ENCODE measurements around the gene PCNX2. TPM values are rescaled to one million over a fixed set of nuclear protein-coding genes. Genes with fewer than 3 reads are reported as not detected.

PCNX2 gene
- total and polyA plus RNA-seq, 4 donors: 24.4 to 85.8 (median 29.8) TPM

- 80% methylated on average over 2 of the region's 3 CpGs for WGBS (ENCODE audit: insufficient coverage)
- no peak for DNase-seq (ENCODE audit: low read depth in 4 of 6, low spot score in 6 of 6)
- H3K9me3 ChIP-seq (ENCODE audit: control insufficient read depth, insufficient read depth, low read length): peaks cover 10% of the 10 kb centered on the region
- H3K36me3 ChIP-seq (ENCODE audit: control insufficient read depth, insufficient read depth, low read length): peaks cover 45% of the 10 kb centered on the region
- H3K4me1 ChIP-seq (ENCODE audit: control insufficient read depth, insufficient read depth, low read length): no peaks in the 10 kb centered on the region
- H3K4me3 ChIP-seq (ENCODE audit: low read depth, low read length): no peak overlapping the region
- no peak overlapping the region for H3K27ac ChIP-seq (ENCODE audit: low read depth, low read length)
- no peaks in the 10 kb centered on the region for H3K27me3 ChIP-seq (ENCODE audit: control insufficient read depth, insufficient read depth, low read length)
Observed at GRCh38 chr1:232993555-232993954, 302.0 kb downstream of the PCNX2 start.

- Histone ChIP-seq H3K4me1 (ENCODE audit: control insufficient read depth, insufficient read depth, low read length) (no peaks in the 10 kb centered on the region), H3K4me3 (ENCODE audit: low read depth, low read length) (no peak overlapping the region), H3K27ac (ENCODE audit: low read depth, low read length) (no peak overlapping the region), H3K36me3 (ENCODE audit: control insufficient read depth, insufficient read depth, low read length) (peaks cover 36% of the 10 kb centered on the region), H3K27me3 (ENCODE audit: control insufficient read depth, insufficient read depth, low read length) (no peaks in the 10 kb centered on the region), H3K9me3 (ENCODE audit: control insufficient read depth, insufficient read depth, low read length) (peaks cover 10% of the 10 kb centered on the region)
- WGBS (ENCODE audit: insufficient coverage): 84% methylated on average over 3 of the region's 3 CpGs
- DNase-seq (ENCODE audit: low read depth in 4 of 6, low spot score in 6 of 6): no peak
Observed at GRCh38 chr1:232992227-232992626, 303.3 kb downstream of the PCNX2 start.

- peaks cover 10% of the 10 kb centered on the region for H3K9me3 ChIP-seq (ENCODE audit: control insufficient read depth, insufficient read depth, low read length)
- H3K4me3 ChIP-seq (ENCODE audit: low read depth, low read length): no peak overlapping the region
- no peak for DNase-seq (ENCODE audit: low read depth in 4 of 6, low spot score in 6 of 6)
- WGBS (ENCODE audit: insufficient coverage): 80% methylated on average over 4 of the region's 7 CpGs
- H3K27me3 ChIP-seq (ENCODE audit: control insufficient read depth, insufficient read depth, low read length): no peaks in the 10 kb centered on the region
- peaks cover 38% of the 10 kb centered on the region for H3K36me3 ChIP-seq (ENCODE audit: control insufficient read depth, insufficient read depth, low read length)
- no peak overlapping the region for H3K27ac ChIP-seq (ENCODE audit: low read depth, low read length)
- no peaks in the 10 kb centered on the region for H3K4me1 ChIP-seq (ENCODE audit: control insufficient read depth, insufficient read depth, low read length)
Observed at GRCh38 chr1:232991238-232991637, 304.3 kb downstream of the PCNX2 start.

GRCh38 chr1:232990176-232991128 is 305.1 kb downstream of the PCNX2 start:
- 94% methylated on average over 19 of the region's 20 CpGs for WGBS (ENCODE audit: insufficient coverage)
- peaks cover 10% of the 10 kb centered on the region for H3K9me3 ChIP-seq (ENCODE audit: control insufficient read depth, insufficient read depth, low read length)
- H3K27ac ChIP-seq (ENCODE audit: low read depth, low read length): no peak overlapping the region
- H3K4me3 ChIP-seq (ENCODE audit: low read depth, low read length): no peak overlapping the region
- no peaks in the 10 kb centered on the region for H3K4me1 ChIP-seq (ENCODE audit: control insufficient read depth, insufficient read depth, low read length)
- H3K27me3 ChIP-seq (ENCODE audit: control insufficient read depth, insufficient read depth, low read length): no peaks in the 10 kb centered on the region
- H3K36me3 ChIP-seq (ENCODE audit: control insufficient read depth, insufficient read depth, low read length): peaks cover 45% of the 10 kb centered on the region
- no peak for DNase-seq (ENCODE audit: low read depth in 4 of 6, low spot score in 6 of 6)

GRCh38 chr1:232988572-232989040 is 306.9 kb downstream of the PCNX2 start:
- H3K4me1 ChIP-seq (ENCODE audit: control insufficient read depth, insufficient read depth, low read length): peaks cover 14% of the 10 kb centered on the region
- no peaks in the 10 kb centered on the region for H3K27me3 ChIP-seq (ENCODE audit: control insufficient read depth, insufficient read depth, low read length)
- H3K4me3 ChIP-seq (ENCODE audit: low read depth, low read length): no peak overlapping the region
- peaks cover 5% of the 10 kb centered on the region for H3K9me3 ChIP-seq (ENCODE audit: control insufficient read depth, insufficient read depth, low read length)
- H3K27ac ChIP-seq (ENCODE audit: low read depth, low read length): no peak overlapping the region
- peaks cover 48% of the 10 kb centered on the region for H3K36me3 ChIP-seq (ENCODE audit: control insufficient read depth, insufficient read depth, low read length)
- peak in 2 of 6 donors; percentile 13 to 45 for DNase-seq (ENCODE audit: low read depth in 4 of 6, low spot score in 6 of 6)
- WGBS (ENCODE audit: insufficient coverage): 85% methylated on average over 7 of the region's 8 CpGs

- peaks cover 14% of the 10 kb centered on the region for H3K4me1 ChIP-seq (ENCODE audit: control insufficient read depth, insufficient read depth, low read length)
- 96% methylated on average over 8 of the region's 13 CpGs for WGBS (ENCODE audit: insufficient coverage)
- no peak overlapping the region for H3K4me3 ChIP-seq (ENCODE audit: low read depth, low read length)
- no peak overlapping the region for H3K27ac ChIP-seq (ENCODE audit: low read depth, low read length)
- no peaks in the 10 kb centered on the region for H3K9me3 ChIP-seq (ENCODE audit: control insufficient read depth, insufficient read depth, low read length)
- H3K27me3 ChIP-seq (ENCODE audit: control insufficient read depth, insufficient read depth, low read length): no peaks in the 10 kb centered on the region
- H3K36me3 ChIP-seq (ENCODE audit: control insufficient read depth, insufficient read depth, low read length): peaks cover 50% of the 10 kb centered on the region
- DNase-seq (ENCODE audit: low read depth in 4 of 6, low spot score in 6 of 6): no peak
Observed at GRCh38 chr1:232987774-232988140, 307.8 kb downstream of the PCNX2 start.

- Histone ChIP-seq H3K4me3 (ENCODE audit: low read depth, low read length) (no peak overlapping the region), H3K9me3 (ENCODE audit: control insufficient read depth, insufficient read depth, low read length) (no peaks in the 10 kb centered on the region), H3K4me1 (ENCODE audit: control insufficient read depth, insufficient read depth, low read length) (peaks cover 14% of the 10 kb centered on the region), H3K27me3 (ENCODE audit: control insufficient read depth, insufficient read depth, low read length) (no peaks in the 10 kb centered on the region), H3K36me3 (ENCODE audit: control insufficient read depth, insufficient read depth, low read length) (peaks cover 47% of the 10 kb centered on the region), H3K27ac (ENCODE audit: low read depth, low read length) (no peak overlapping the region)
- DNase-seq (ENCODE audit: low read depth in 4 of 6, low spot score in 6 of 6): no peak
- 96% methylated on average over 8 of the region's 11 CpGs for WGBS (ENCODE audit: insufficient coverage)
Observed at GRCh38 chr1:232987046-232987773, 308.3 kb downstream of the PCNX2 start.

- 96% methylated on average over 4 of the region's 5 CpGs for WGBS (ENCODE audit: insufficient coverage)
- Histone ChIP-seq H3K9me3 (ENCODE audit: control insufficient read depth, insufficient read depth, low read length) (no peaks in the 10 kb centered on the region), H3K36me3 (ENCODE audit: control insufficient read depth, insufficient read depth, low read length) (peaks cover 47% of the 10 kb centered on the region), H3K27ac (ENCODE audit: low read depth, low read length) (no peak overlapping the region), H3K4me3 (ENCODE audit: low read depth, low read length) (no peak overlapping the region), H3K27me3 (ENCODE audit: control insufficient read depth, insufficient read depth, low read length) (no peaks in the 10 kb centered on the region), H3K4me1 (ENCODE audit: control insufficient read depth, insufficient read depth, low read length) (peaks cover 14% of the 10 kb centered on the region)
- DNase-seq (ENCODE audit: low read depth in 4 of 6, low spot score in 6 of 6): no peak
Observed at GRCh38 chr1:232986527-232986922, 309.0 kb downstream of the PCNX2 start.

GRCh38 chr1:232985882-232986526 is 309.5 kb downstream of the PCNX2 start:
- DNase-seq (ENCODE audit: low read depth in 4 of 6, low spot score in 6 of 6): no peak
- Histone ChIP-seq H3K27ac (ENCODE audit: low read depth, low read length) (no peak overlapping the region), H3K27me3 (ENCODE audit: control insufficient read depth, insufficient read depth, low read length) (no peaks in the 10 kb centered on the region), H3K36me3 (ENCODE audit: control insufficient read depth, insufficient read depth, low read length) (peaks cover 43% of the 10 kb centered on the region), H3K9me3 (ENCODE audit: control insufficient read depth, insufficient read depth, low read length) (no peaks in the 10 kb centered on the region), H3K4me1 (ENCODE audit: control insufficient read depth, insufficient read depth, low read length) (peaks cover 14% of the 10 kb centered on the region), H3K4me3 (ENCODE audit: low read depth, low read length) (no peak overlapping the region)
- WGBS (ENCODE audit: insufficient coverage): 91% methylated on average over 31 of the region's 31 CpGs

All from spinal cord (tissue), 10 donors.